IMR-90 (cell line): Measurements from ENCODE around the gene MUC5AC. TPM values are rescaled to one million over a fixed set of nuclear protein-coding genes. Genes with fewer than 3 reads are reported as not detected.

Experiments
- ATAC-seq: fragments of 200-7000 bp; cut with Tn5 transposase; 2 replicates; pipeline ENCODE4 v1.9.1; 2020; ENCODE audit warnings: low read depth, mild to moderate bottlenecking, moderate library complexity
- BruUV-seq: library from RNA; stranded (reverse); fragments of 400-500 nt; replicated peaks from 2 replicates; lab custom pipeline; 2021; lab: Mats Ljungman, UMichigan
- CTCF ChIA-PET: fragments of 300-600 bp; formaldehyde crosslinking; extraction: SDS; loops from one replicate; lab custom pipeline; 2021; ENCODE audit warnings: antibody characterized with exemption; lab: Yijun Ruan, JAX
- POLR2A ChIA-PET: fragments of 300-600 bp; sonication (Branson Sonifier 250); formaldehyde crosslinking; loops from one replicate; lab custom pipeline; 2022; ENCODE audit warnings: antibody characterized with exemption; ENCODE audit not compliant: unreplicated experiment; lab: Charles Lee
- DNase-seq: peaks from one replicate; pipeline ENCODE4 v3.0.0; 2013
- H2AFZ ChIP-seq: replicated peaks from 2 replicates; pipeline ENCODE3; 2013; ENCODE audit warnings: low read length, mild to moderate bottlenecking; ENCODE audit not compliant: poor library complexity
- H2AK5ac ChIP-seq: 2 replicates; pipeline ENCODE4 v1.6.1; 2013; ENCODE audit warnings: low read depth, low read length, inconsistent platforms
- H2AK9ac ChIP-seq: replicated peaks from 2 replicates; pipeline ENCODE3; 2013; ENCODE audit warnings: mild to moderate bottlenecking, low read depth, low read length, moderate library complexity; ENCODE audit not compliant: poor library complexity
- H2BK120ac ChIP-seq: 2 replicates; pipeline ENCODE4 v1.6.1; 2013; ENCODE audit warnings: low read depth, low read length, inconsistent platforms
- H2BK15ac ChIP-seq: 3 replicates; pipeline ENCODE4 v1.6.1; 2013; ENCODE audit warnings: low read depth, low read length, inconsistent platforms
- H2BK20ac ChIP-seq: 2 replicates; pipeline ENCODE4 v1.6.1; 2013; ENCODE audit warnings: low read depth, mild to moderate bottlenecking, inconsistent platforms, low read length, moderate library complexity
- H2BK5ac ChIP-seq: 2 replicates; pipeline ENCODE4 v1.6.1; 2013; ENCODE audit warnings: mild to moderate bottlenecking, low read depth, low read length, inconsistent platforms; ENCODE audit not compliant: poor library complexity, severe bottlenecking
- H3K14ac ChIP-seq: replicated peaks from 2 replicates; pipeline ENCODE4 v1.6.1; 2013; ENCODE audit warnings: low read depth, low read length, inconsistent platforms
- H3K18ac ChIP-seq: 2 replicates; pipeline ENCODE4 v1.6.1; 2013; ENCODE audit warnings: low read depth, low read length, control low read depth
- H3K23ac ChIP-seq: 2 replicates; pipeline ENCODE4 v1.6.1; 2013; ENCODE audit warnings: low read depth, low read length, inconsistent platforms
- H3K27ac ChIP-seq: 2 replicates; pipeline ENCODE4 v1.5.1; 2013; ENCODE audit warnings: mild to moderate bottlenecking, control low read depth, low read length; ENCODE audit not compliant: insufficient read depth
- H3K27me3 ChIP-seq: 2 replicates; pipeline ENCODE4 v1.6.1; 2013; ENCODE audit warnings: low read length; ENCODE audit not compliant: control insufficient read depth, insufficient read depth
- H3K36me3 ChIP-seq: 2 replicates; pipeline ENCODE4 v1.6.1; 2013; ENCODE audit warnings: low read length, mixed read lengths; ENCODE audit not compliant: control insufficient read depth, insufficient read depth
- H3K4ac ChIP-seq: 2 replicates; pipeline ENCODE4 v1.6.1; 2013; ENCODE audit warnings: low read depth, low read length, inconsistent platforms
- H3K4me1 ChIP-seq: 2 replicates; pipeline ENCODE4 v1.6.1; 2013; ENCODE audit warnings: low read length, mixed read lengths; ENCODE audit not compliant: control insufficient read depth, insufficient read depth
- H3K4me2 ChIP-seq: 2 replicates; pipeline ENCODE4 v1.6.1; 2013; ENCODE audit warnings: low read depth, mild to moderate bottlenecking, control low read depth, low read length, moderate library complexity
- H3K4me3 ChIP-seq: 2 replicates; pipeline ENCODE4 v1.5.1; 2013; ENCODE audit warnings: low read depth, mild to moderate bottlenecking, control low read depth, low read length, moderate library complexity; ENCODE audit not compliant: insufficient read depth
- H3K56ac ChIP-seq: 2 replicates; pipeline ENCODE4 v1.6.1; 2013; ENCODE audit warnings: low read length, inconsistent platforms; ENCODE audit not compliant: insufficient read depth; ENCODE audit errors: extremely low read depth
- H3K79me1 ChIP-seq, 2 experiments: 2 replicates each; pipeline ENCODE4 v1.6.1; 2013; ENCODE audit warnings: low read length in 2 of 2, inconsistent platforms in 1 of 2, low read depth in 1 of 2
- H3K9ac ChIP-seq: 2 replicates; pipeline ENCODE4 v1.6.1; 2013; ENCODE audit warnings: low read depth, low read length, control low read depth
- H3K9me1 ChIP-seq: 2 replicates; pipeline ENCODE4 v1.6.1; 2013; ENCODE audit warnings: low read length, inconsistent platforms; ENCODE audit not compliant: insufficient read depth
- H3K9me3 ChIP-seq: 2 replicates; pipeline ENCODE4 v1.6.1; 2013; ENCODE audit warnings: low read length; ENCODE audit not compliant: control insufficient read depth, insufficient read depth
- H4K20me1 ChIP-seq: 2 replicates; pipeline ENCODE4 v1.6.1; 2013; ENCODE audit warnings: low read length, inconsistent platforms; ENCODE audit not compliant: insufficient read depth
- H4K5ac ChIP-seq: 2 replicates; pipeline ENCODE4 v1.6.1; 2013; ENCODE audit warnings: mild to moderate bottlenecking, low read depth, low read length, control low read depth
- H4K8ac ChIP-seq, 2 experiments: 2 replicates each; pipeline ENCODE4 v1.6.1; 2013; ENCODE audit warnings: low read depth in 2 of 2, low read length in 2 of 2, control low read depth in 1 of 2, inconsistent platforms in 1 of 2
- H4K91ac ChIP-seq: 2 replicates; pipeline ENCODE4 v1.6.1; 2013; ENCODE audit warnings: low read depth, low read length, inconsistent platforms; ENCODE audit not compliant: insufficient read depth
- BHLHE40 ChIP-seq: fragments of 150-350 bp; IDR thresholded peaks from 2 replicates; pipeline ENCODE4 v1.6.1; 2016; ENCODE audit warnings: mild to moderate bottlenecking, low read depth, low read length
- CEBPB ChIP-seq: IDR thresholded peaks from 2 replicates; pipeline ENCODE4 v1.6.1; 2012; ENCODE audit warnings: low read depth, low read length, improper control_type of control experiment
- CHD1 ChIP-seq: IDR thresholded peaks from 2 replicates; pipeline ENCODE4 v1.6.1; 2012; ENCODE audit warnings: low read depth, low read length, improper control_type of control experiment
- CTCF ChIP-seq: conservative IDR thresholded peaks from 2 replicates; pipeline ENCODE4 v1.5.1; 2012; ENCODE audit warnings: mild to moderate bottlenecking, low read depth, low read length, improper control_type of control experiment
- ELK1 ChIP-seq: fragments of 150-350 bp; IDR thresholded peaks from 2 replicates; pipeline ENCODE4 v1.6.1; 2016; ENCODE audit warnings: low read depth, mild to moderate bottlenecking, low read length, moderate library complexity, borderline replicate concordance
- FOS ChIP-seq: fragments of 150-350 bp; IDR thresholded peaks from 2 replicates; pipeline ENCODE4 v1.6.1; 2016; ENCODE audit warnings: low read depth, low read length
- MAFK ChIP-seq: IDR thresholded peaks from 2 replicates; pipeline ENCODE4 v1.6.1; 2012; ENCODE audit warnings: low read depth, low read length, improper control_type of control experiment
- MAZ ChIP-seq: IDR thresholded peaks from 2 replicates; pipeline ENCODE4 v1.6.1; 2012; ENCODE audit warnings: low read depth, mild to moderate bottlenecking, low read length, improper control_type of control experiment, moderate library complexity, borderline replicate concordance
- MXI1 ChIP-seq: IDR thresholded peaks from 2 replicates; pipeline ENCODE4 v1.6.1; 2012; ENCODE audit warnings: low read depth, mild to moderate bottlenecking, low read length, moderate library complexity, borderline replicate concordance
- NFE2L2 ChIP-seq: fragments of 150-350 bp; IDR thresholded peaks from 2 replicates; pipeline ENCODE4 v1.6.1; 2016; ENCODE audit warnings: low read depth, mild to moderate bottlenecking, low read length
- POLR2A ChIP-seq: IDR thresholded peaks from 2 replicates; pipeline ENCODE4 v1.6.1; 2012; ENCODE audit warnings: mild to moderate bottlenecking, low read depth, low read length
- RAD21 ChIP-seq: IDR thresholded peaks from 2 replicates; pipeline ENCODE4 v1.6.1; 2012; ENCODE audit warnings: low read length, improper control_type of control experiment
- RCOR1 ChIP-seq: IDR thresholded peaks from 2 replicates; pipeline ENCODE4 v1.6.1; 2012; ENCODE audit warnings: mild to moderate bottlenecking, low read length, improper control_type of control experiment; ENCODE audit not compliant: insufficient replicate concordance
- RFX5 ChIP-seq: IDR thresholded peaks from 2 replicates; pipeline ENCODE4 v1.8.0; 2012; ENCODE audit warnings: low read depth, mild to moderate bottlenecking, low read length, moderate library complexity
- SMC3 ChIP-seq: fragments of 150-350 bp; IDR thresholded peaks from 2 replicates; pipeline ENCODE4 v1.6.1; 2016; ENCODE audit warnings: low read depth, mild to moderate bottlenecking, antibody characterized with exemption, low read length, moderate library complexity
- USF2 ChIP-seq: fragments of 150-350 bp; IDR thresholded peaks from 2 replicates; pipeline ENCODE4 v1.6.1; 2017; ENCODE audit warnings: mild to moderate bottlenecking, antibody characterized with exemption, low read length, low read depth
- WGBS, 2 experiments: methylation state at CpG; one replicate each; pipeline versions ENCODE4 v1.1.5 to v1.1.7; 2013; ENCODE audit warnings: missing lambda C conversion rate in 2 of 2; ENCODE audit not compliant: insufficient read length in 1 of 2; ENCODE audit errors: extremely low coverage in 2 of 2; 5-methylcytosine and 5-hydroxymethylcytosine counted together
- dilution Hi-C: fragments of 300-500 bp; cut with HindIII; formaldehyde crosslinking; loops from one replicate; pipeline ENCODE4 v1.14.3; 2018; ENCODE audit warnings: low sequenced_read_pairs; ENCODE audit not compliant: unreplicated experiment
- in situ Hi-C: fragments of 300-500 bp; cut with MboI; formaldehyde crosslinking; loops from 3 replicates; pipeline ENCODE4 v1.14.3; 2019; ENCODE audit warnings: low sequenced_read_pairs, inconsistent platforms, mixed read lengths
- intact Hi-C: fragments of 100-400 bp; cut with micrococcal nuclease; formaldehyde crosslinking; loops from 2 replicates; pipeline ENCODE4 v1.10.0; 2022
- polyA plus RNA-seq, 3 experiments: library from polyadenylated mRNA; depleted of rRNA; stranded (reverse); fragments of >200 nt; gene quantifications; 2 replicates each; pipeline ENCODE4 v1.2.3, GENCODE V29; 2012; ENCODE audit warnings: low replicate concordance in 1 of 3
- total RNA-seq: library from RNA; depleted of rRNA; stranded (reverse); fragments of >200 nt; gene quantifications from 2 replicates; pipeline ENCODE4 v1.2.3, GENCODE V29; 2012

Gene MUC5AC
- total and polyA plus RNA-seq, 2 of the 4 experiments (the other 2 are of a cell fraction), result 0.02 TPM; not detected in 1

GRCh38 chr11:1129143-1129610, 28.6 kb upstream of the MUC5AC start:
- Histone ChIP-seq H3K4me2 (no peak overlapping the region), H3K18ac (no peak overlapping the region), H2BK5ac (no peak overlapping the region), H3K27ac (no peak overlapping the region), H2BK20ac (no peak overlapping the region), H3K23ac (no peak overlapping the region), H3K9me3 (peaks cover 7% of the 10 kb centered on the region), H2AK5ac (no peak overlapping the region), H2BK15ac (no peak overlapping the region), H4K20me1 (no peaks in the 10 kb centered on the region), H3K27me3 (peaks cover 7% of the 10 kb centered on the region), H3K9ac (no peak overlapping the region), H2BK120ac (no peak overlapping the region), H4K91ac (no peak overlapping the region), H3K56ac (no peak overlapping the region), H3K79me1 (no peaks in the 10 kb centered on the region), H3K9me1 (no peaks in the 10 kb centered on the region), H3K36me3 (no peaks in the 10 kb centered on the region), H4K5ac (no peak overlapping the region), H3K4me3 (no peak overlapping the region), H3K14ac (no peak overlapping the region), H4K8ac (no peak overlapping the region), H2AFZ (no peak overlapping the region), H2AK9ac (no peak overlapping the region), H3K4me1 (no peaks in the 10 kb centered on the region), H3K4ac (no peak overlapping the region)
- ChIA-PET POLR2A (no interaction called here), CTCF (no interaction called here)
- dilution Hi-C loops (no loop called here), intact Hi-C loops (no loop called here), in situ Hi-C loops (no loop called here)
- no peak for DNase-seq
- no TSS peak for BruUV-seq
- no peak; the same call in 1 of the 2 replicates for ATAC-seq
- WGBS, 2 experiments, result 46% methylated on average over 11 of the region's 17 CpGs; no CpG with 5 or more reads in 1 of the 2 experiments
- TF ChIP-seq RAD21, result no peak
- TF ChIP-seq NFE2L2, result no peak
- no peak for TF ChIP-seq CTCF
- no peak for TF ChIP-seq MAZ
- TF ChIP-seq RFX5, result no peak
- no peak for TF ChIP-seq CHD1
- no peak for TF ChIP-seq RCOR1
- TF ChIP-seq FOS, result no peak
- no peak for TF ChIP-seq CEBPB
- no peak for TF ChIP-seq MAFK
- no peak for TF ChIP-seq SMC3
- no peak for TF ChIP-seq BHLHE40
- TF ChIP-seq POLR2A, result no peak
- TF ChIP-seq ELK1, result no peak
- no peak for TF ChIP-seq MXI1
- no peak for TF ChIP-seq USF2
